ENCODE measurements around the gene BRD3. TPM values are rescaled to one million over a fixed set of nuclear protein-coding genes. Genes with fewer than 3 reads are reported as not detected.

BRD3 gene
- total RNA-seq, 1 experiment from 2014 or later = 108 TPM

DNA sequence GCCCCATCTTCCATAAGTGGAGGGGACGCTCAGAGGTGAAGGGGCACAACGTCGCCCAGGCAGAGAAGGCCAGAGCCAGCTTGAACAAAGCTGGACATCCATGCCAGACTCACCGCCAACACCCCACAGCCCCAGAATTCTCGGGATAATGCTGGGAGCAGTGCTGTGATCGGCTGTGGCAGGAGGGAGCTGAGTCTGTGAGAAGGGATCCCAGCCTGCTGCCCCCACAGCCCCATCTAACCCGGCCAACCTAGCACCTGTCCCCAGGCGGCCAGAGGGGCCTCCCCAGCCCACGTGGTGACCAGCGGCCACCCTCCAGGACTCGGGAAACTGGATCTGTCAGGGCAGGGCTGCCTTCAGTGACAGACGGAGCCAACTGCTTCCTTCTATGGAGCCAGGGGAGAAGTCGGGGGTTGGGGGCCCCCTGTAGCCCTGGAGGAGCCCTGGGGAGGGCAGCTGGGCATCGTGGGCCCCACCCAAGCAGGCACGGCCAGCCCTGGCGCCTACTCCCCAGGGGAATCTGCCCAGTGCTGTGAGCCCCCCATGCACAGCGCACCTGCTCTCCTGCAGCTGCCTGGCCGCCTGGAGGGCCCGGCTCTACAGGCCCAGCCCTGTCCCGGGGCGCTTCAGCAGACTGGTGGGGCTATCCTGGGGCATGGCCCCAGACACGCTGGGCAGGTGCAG, 6.0 kb downstream of the BRD3 start:
- DNase-seq (ENCODE audit: low spot score) (no peak), ATAC-seq (no peak)
- Mint-ChIP-seq H3K4me3 (no peak overlapping the region), H3K27ac (no peak overlapping the region), H3K4me1 (peaks cover 43% of the 10 kb centered on the region), H3K27me3 (ENCODE audit: low read depth) (no peaks in the 10 kb centered on the region), H3K36me3 (no peaks in the 10 kb centered on the region), H3K9me3 (no peaks in the 10 kb centered on the region)
- CTCF ChIA-PET = no interaction called here
- POLR2A ChIA-PET = interaction anchor here (0.6 kb wide), 1 partner anchor 344 kb away, joined by 3 read pairs; no protein-coding TSS in a partner anchor
- TF ChIP-seq, protein P1, sequence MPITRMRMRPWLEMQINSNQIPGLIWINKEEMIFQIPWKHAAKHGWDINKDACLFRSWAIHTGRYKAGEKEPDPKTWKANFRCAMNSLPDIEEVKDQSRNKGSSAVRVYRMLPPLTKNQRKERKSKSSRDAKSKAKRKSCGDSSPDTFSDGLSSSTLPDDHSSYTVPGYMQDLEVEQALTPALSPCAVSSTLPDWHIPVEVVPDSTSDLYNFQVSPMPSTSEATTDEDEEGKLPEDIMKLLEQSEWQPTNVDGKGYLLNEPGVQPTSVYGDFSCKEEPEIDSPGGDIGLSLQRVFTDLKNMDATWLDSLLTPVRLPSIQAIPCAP (CRISPR knock-in tag; IDR thresholded peaks at IDR 0.05) = no peak
- TF ChIP-seq, protein P2, sequence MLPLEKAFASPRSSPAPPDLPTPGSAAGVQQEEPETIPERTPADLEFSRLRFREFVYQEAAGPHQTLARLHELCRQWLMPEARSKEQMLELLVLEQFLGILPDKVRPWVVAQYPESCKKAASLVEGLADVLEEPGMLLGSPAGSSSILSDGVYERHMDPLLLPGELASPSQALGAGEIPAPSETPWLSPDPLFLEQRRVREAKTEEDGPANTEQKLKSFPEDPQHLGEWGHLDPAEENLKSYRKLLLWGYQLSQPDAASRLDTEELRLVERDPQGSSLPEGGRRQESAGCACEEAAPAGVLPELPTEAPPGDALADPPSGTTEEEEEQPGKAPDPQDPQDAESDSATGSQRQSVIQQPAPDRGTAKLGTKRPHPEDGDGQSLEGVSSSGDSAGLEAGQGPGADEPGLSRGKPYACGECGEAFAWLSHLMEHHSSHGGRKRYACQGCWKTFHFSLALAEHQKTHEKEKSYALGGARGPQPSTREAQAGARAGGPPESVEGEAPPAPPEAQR (CRISPR knock-in tag; IDR thresholded peaks at IDR 0.05) = no peak
- TF ChIP-seq, protein P3, sequence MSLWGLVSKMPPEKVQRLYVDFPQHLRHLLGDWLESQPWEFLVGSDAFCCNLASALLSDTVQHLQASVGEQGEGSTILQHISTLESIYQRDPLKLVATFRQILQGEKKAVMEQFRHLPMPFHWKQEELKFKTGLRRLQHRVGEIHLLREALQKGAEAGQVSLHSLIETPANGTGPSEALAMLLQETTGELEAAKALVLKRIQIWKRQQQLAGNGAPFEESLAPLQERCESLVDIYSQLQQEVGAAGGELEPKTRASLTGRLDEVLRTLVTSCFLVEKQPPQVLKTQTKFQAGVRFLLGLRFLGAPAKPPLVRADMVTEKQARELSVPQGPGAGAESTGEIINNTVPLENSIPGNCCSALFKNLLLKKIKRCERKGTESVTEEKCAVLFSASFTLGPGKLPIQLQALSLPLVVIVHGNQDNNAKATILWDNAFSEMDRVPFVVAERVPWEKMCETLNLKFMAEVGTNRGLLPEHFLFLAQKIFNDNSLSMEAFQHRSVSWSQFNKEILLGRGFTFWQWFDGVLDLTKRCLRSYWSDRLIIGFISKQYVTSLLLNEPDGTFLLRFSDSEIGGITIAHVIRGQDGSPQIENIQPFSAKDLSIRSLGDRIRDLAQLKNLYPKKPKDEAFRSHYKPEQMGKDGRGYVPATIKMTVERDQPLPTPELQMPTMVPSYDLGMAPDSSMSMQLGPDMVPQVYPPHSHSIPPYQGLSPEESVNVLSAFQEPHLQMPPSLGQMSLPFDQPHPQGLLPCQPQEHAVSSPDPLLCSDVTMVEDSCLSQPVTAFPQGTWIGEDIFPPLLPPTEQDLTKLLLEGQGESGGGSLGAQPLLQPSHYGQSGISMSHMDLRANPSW (CRISPR knock-in tag; conservative IDR thresholded peaks at IDR 0.05; ENCODE audit: low read depth) = no peak
- no peak for TF ChIP-seq CREB1 (CRISPR knock-in tag; IDR thresholded peaks at IDR 0.05)
- TF ChIP-seq, protein P4, sequence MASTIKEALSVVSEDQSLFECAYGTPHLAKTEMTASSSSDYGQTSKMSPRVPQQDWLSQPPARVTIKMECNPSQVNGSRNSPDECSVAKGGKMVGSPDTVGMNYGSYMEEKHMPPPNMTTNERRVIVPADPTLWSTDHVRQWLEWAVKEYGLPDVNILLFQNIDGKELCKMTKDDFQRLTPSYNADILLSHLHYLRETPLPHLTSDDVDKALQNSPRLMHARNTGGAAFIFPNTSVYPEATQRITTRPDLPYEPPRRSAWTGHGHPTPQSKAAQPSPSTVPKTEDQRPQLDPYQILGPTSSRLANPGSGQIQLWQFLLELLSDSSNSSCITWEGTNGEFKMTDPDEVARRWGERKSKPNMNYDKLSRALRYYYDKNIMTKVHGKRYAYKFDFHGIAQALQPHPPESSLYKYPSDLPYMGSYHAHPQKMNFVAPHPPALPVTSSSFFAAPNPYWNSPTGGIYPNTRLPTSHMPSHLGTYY (CRISPR knock-in tag; IDR thresholded peaks at IDR 0.05) = no peak
- TF ChIP-seq JAZF1 (CRISPR knock-in tag; IDR thresholded peaks at IDR 0.05) = no peak
- TF ChIP-seq ZBTB21 (CRISPR knock-in tag; IDR thresholded peaks at IDR 0.05; ENCODE audit: borderline replicate concordance) = no peak
- no peak for TF ChIP-seq ZNF138 (CRISPR knock-in tag; conservative IDR thresholded peaks at IDR 0.05)
- TF ChIP-seq, protein P5, sequence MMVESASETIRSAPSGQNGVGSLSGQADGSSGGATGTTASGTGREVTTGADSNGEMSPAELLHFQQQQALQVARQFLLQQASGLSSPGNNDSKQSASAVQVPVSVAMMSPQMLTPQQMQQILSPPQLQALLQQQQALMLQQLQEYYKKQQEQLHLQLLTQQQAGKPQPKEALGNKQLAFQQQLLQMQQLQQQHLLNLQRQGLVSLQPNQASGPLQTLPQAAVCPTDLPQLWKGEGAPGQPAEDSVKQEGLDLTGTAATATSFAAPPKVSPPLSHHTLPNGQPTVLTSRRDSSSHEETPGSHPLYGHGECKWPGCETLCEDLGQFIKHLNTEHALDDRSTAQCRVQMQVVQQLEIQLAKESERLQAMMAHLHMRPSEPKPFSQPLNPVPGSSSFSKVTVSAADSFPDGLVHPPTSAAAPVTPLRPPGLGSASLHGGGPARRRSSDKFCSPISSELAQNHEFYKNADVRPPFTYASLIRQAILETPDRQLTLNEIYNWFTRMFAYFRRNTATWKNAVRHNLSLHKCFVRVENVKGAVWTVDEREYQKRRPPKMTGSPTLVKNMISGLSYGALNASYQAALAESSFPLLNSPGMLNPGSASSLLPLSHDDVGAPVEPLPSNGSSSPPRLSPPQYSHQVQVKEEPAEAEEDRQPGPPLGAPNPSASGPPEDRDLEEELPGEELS (CRISPR knock-in tag; IDR thresholded peaks at IDR 0.05) = no peak
- no peak for TF ChIP-seq ATF1 (CRISPR knock-in tag; IDR thresholded peaks at IDR 0.05)
- TF ChIP-seq NR1H2 (CRISPR knock-in tag; IDR thresholded peaks at IDR 0.05) = no peak
- TF ChIP-seq, protein P6, sequence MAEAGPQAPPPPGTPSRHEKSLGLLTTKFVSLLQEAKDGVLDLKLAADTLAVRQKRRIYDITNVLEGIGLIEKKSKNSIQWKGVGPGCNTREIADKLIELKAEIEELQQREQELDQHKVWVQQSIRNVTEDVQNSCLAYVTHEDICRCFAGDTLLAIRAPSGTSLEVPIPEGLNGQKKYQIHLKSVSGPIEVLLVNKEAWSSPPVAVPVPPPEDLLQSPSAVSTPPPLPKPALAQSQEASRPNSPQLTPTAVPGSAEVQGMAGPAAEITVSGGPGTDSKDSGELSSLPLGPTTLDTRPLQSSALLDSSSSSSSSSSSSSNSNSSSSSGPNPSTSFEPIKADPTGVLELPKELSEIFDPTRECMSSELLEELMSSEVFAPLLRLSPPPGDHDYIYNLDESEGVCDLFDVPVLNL (CRISPR knock-in tag; IDR thresholded peaks at IDR 0.05; ENCODE audit: borderline replicate concordance, low read depth) = no peak
- TF ChIP-seq, protein P7, sequence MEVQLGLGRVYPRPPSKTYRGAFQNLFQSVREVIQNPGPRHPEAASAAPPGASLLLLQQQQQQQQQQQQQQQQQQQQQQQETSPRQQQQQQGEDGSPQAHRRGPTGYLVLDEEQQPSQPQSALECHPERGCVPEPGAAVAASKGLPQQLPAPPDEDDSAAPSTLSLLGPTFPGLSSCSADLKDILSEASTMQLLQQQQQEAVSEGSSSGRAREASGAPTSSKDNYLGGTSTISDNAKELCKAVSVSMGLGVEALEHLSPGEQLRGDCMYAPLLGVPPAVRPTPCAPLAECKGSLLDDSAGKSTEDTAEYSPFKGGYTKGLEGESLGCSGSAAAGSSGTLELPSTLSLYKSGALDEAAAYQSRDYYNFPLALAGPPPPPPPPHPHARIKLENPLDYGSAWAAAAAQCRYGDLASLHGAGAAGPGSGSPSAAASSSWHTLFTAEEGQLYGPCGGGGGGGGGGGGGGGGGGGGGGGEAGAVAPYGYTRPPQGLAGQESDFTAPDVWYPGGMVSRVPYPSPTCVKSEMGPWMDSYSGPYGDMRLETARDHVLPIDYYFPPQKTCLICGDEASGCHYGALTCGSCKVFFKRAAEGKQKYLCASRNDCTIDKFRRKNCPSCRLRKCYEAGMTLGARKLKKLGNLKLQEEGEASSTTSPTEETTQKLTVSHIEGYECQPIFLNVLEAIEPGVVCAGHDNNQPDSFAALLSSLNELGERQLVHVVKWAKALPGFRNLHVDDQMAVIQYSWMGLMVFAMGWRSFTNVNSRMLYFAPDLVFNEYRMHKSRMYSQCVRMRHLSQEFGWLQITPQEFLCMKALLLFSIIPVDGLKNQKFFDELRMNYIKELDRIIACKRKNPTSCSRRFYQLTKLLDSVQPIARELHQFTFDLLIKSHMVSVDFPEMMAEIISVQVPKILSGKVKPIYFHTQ (CRISPR knock-in tag; IDR thresholded peaks at IDR 0.05) = no peak
- no peak for TF ChIP-seq TCF7 (CRISPR knock-in tag; IDR thresholded peaks at IDR 0.05; ENCODE audit: low read depth)
- TF ChIP-seq, protein P8, sequence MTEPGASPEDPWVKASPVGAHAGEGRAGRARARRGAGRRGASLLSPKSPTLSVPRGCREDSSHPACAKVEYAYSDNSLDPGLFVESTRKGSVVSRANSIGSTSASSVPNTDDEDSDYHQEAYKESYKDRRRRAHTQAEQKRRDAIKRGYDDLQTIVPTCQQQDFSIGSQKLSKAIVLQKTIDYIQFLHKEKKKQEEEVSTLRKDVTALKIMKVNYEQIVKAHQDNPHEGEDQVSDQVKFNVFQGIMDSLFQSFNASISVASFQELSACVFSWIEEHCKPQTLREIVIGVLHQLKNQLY (CRISPR knock-in tag; IDR thresholded peaks at IDR 0.05) = no peak
- no peak for TF ChIP-seq ZNF416 (CRISPR knock-in tag; IDR thresholded peaks at IDR 0.05)
- TF ChIP-seq IRF2 (CRISPR knock-in tag; IDR thresholded peaks at IDR 0.05; ENCODE audit: borderline replicate concordance, low read depth) = no peak
